SJSA1 (cell line): ENCODE results near the gene BRF1. TPM values are rescaled to one million over a fixed set of nuclear protein-coding genes. Genes with fewer than 3 reads are reported as not detected.

Experiments
- DNase-seq, 2 experiments: peaks; one replicate each; pipeline ENCODE4 v3.0.0-alpha.2; 2015 to 2020; ENCODE audit warnings: low spot score in 2 of 2, low read depth in 1 of 2
- H3K27ac ChIP-seq: fragments of 250-450 bp; sonication (Bioruptor Pico); 2 replicates; pipeline ENCODE4 v1.5.1; 2020; ENCODE audit warnings: mild to moderate bottlenecking, moderate library complexity
- H3K27me3 ChIP-seq: fragments of 250-450 bp; sonication (Bioruptor Pico); replicated peaks from 2 replicates; pipeline ENCODE4 v1.5.1; 2020; ENCODE audit warnings: mild to moderate bottlenecking, moderate library complexity
- H3K36me3 ChIP-seq: fragments of 250-450 bp; sonication (Bioruptor Pico); 2 replicates; pipeline ENCODE4 v1.5.1; 2020; ENCODE audit warnings: mild to moderate bottlenecking
- H3K4me1 ChIP-seq: fragments of 250-450 bp; sonication (Bioruptor Pico); replicated peaks from 2 replicates; pipeline ENCODE4 v1.6.1; 2021; ENCODE audit warnings: mild to moderate bottlenecking
- H3K4me3 ChIP-seq: fragments of 250-450 bp; sonication (Bioruptor Pico); 2 replicates; pipeline ENCODE4 v1.5.1; 2020; ENCODE audit warnings: mild to moderate bottlenecking
- H3K9me3 ChIP-seq: fragments of 250-450 bp; sonication (Bioruptor Pico); replicated peaks from 2 replicates; pipeline ENCODE4 v1.5.1; 2020; ENCODE audit warnings: mild to moderate bottlenecking
- total RNA-seq: library from RNA; depleted of rRNA; stranded (reverse); fragments of >200 nt; shearing (Covaris generic); gene quantifications from 2 replicates; pipeline ENCODE4 v1.2.3, GENCODE V29; 2014

Gene BRF1
- total RNA-seq, 1 experiment from 2014 or later: 35.8 TPM

GRCh38 chr14:105178069-105178867 is 122.5 kb downstream of the BRF1 start:
- no peak overlapping the region for H3K27ac ChIP-seq
- H3K36me3 ChIP-seq: peaks cover 11% of the 10 kb centered on the region
- no peak for DNase-seq
- no peak overlapping the region for H3K4me3 ChIP-seq
- no peaks in the 10 kb centered on the region; the same call in 1 of the 2 replicates for H3K9me3 ChIP-seq
- no peaks in the 10 kb centered on the region for H3K27me3 ChIP-seq
- H3K4me1 ChIP-seq: peaks cover 31% of the 10 kb centered on the region

GRCh38 chr14:105177082-105177481 is 123.7 kb downstream of the BRF1 start:
- H3K4me1 ChIP-seq: peaks cover 31% of the 10 kb centered on the region
- H3K27me3 ChIP-seq: no peaks in the 10 kb centered on the region
- H3K36me3 ChIP-seq: peaks cover 11% of the 10 kb centered on the region
- H3K27ac ChIP-seq: no peak overlapping the region
- no peak for DNase-seq
- H3K4me3 ChIP-seq: no peak overlapping the region
- no peaks in the 10 kb centered on the region; the same call in 1 of the 2 replicates for H3K9me3 ChIP-seq

GRCh38 chr14:105176513-105176912 is 124.3 kb downstream of the BRF1 start:
- H3K27ac ChIP-seq: no peak overlapping the region
- H3K4me1 ChIP-seq: peaks cover 31% of the 10 kb centered on the region

GRCh38 chr14:105173901-105174894 is 126.6 kb downstream of the BRF1 start:
- Histone ChIP-seq H3K36me3 (peaks cover 8% of the 10 kb centered on the region), H3K27me3 (no peaks in the 10 kb centered on the region), H3K4me3 (no peak overlapping the region), H3K9me3 (no peaks in the 10 kb centered on the region), H3K27ac (no peak overlapping the region), H3K4me1 (peaks cover 34% of the 10 kb centered on the region)
- no peak for DNase-seq

More at GRCh38 chr14:105176513-105176912, 124.3 kb downstream of the BRF1 start:
- Histone ChIP-seq H3K36me3 (peaks cover 11% of the 10 kb centered on the region), H3K27me3 (no peaks in the 10 kb centered on the region), H3K4me3 (no peak overlapping the region), H3K9me3 (no peaks in the 10 kb centered on the region; the same call in 1 of the 2 replicates)
- DNase-seq: no peak

- Histone ChIP-seq H3K27ac (no peak overlapping the region), H3K36me3 (peaks cover 8% of the 10 kb centered on the region), H3K27me3 (no peaks in the 10 kb centered on the region), H3K4me1 (peaks cover 38% of the 10 kb centered on the region), H3K4me3 (no peak overlapping the region), H3K9me3 (no peaks in the 10 kb centered on the region)
- no peak for DNase-seq
Measured at GRCh38 chr14:105173145-105173544, 127.7 kb downstream of the BRF1 start.

GRCh38 chr14:105172476-105172875 is 128.3 kb downstream of the BRF1 start:
- Histone ChIP-seq H3K27me3 (no peaks in the 10 kb centered on the region), H3K36me3 (peaks cover 9% of the 10 kb centered on the region), H3K9me3 (0 out of 2 replicates have a peak, but pooled peaks cover 2% of the 10 kb centered on the region), H3K27ac (no peak overlapping the region), H3K4me3 (no peak overlapping the region), H3K4me1 (peaks cover 42% of the 10 kb centered on the region)
- DNase-seq: no peak

GRCh38 chr14:105171004-105171673 is 129.7 kb downstream of the BRF1 start:
- H3K4me1 ChIP-seq: peaks cover 43% of the 10 kb centered on the region
- H3K4me3 ChIP-seq: no peak overlapping the region
- 0 out of 2 replicates have a peak, but pooled peaks cover 2% of the 10 kb centered on the region for H3K9me3 ChIP-seq
- DNase-seq: no peak
- no peaks in the 10 kb centered on the region for H3K27me3 ChIP-seq
- no peak overlapping the region for H3K27ac ChIP-seq
- H3K36me3 ChIP-seq: peaks cover 18% of the 10 kb centered on the region

GRCh38 chr14:105169776-105170655 is 130.8 kb downstream of the BRF1 start:
- H3K27me3 ChIP-seq: no peaks in the 10 kb centered on the region
- no peak for DNase-seq

GRCh38 chr14:105168979-105169507 is 131.8 kb downstream of the BRF1 start:
- Histone ChIP-seq H3K4me3 (peak overlapping the region; percentile 35), H3K36me3 (peaks cover 36% of the 10 kb centered on the region), H3K27ac (no peak overlapping the region), H3K4me1 (peaks cover 56% of the 10 kb centered on the region), H3K27me3 (no peaks in the 10 kb centered on the region), H3K9me3 (0 out of 2 replicates have a peak, but pooled peaks cover 2% of the 10 kb centered on the region)
- DNase-seq: peak; percentile 79 to 82

More at GRCh38 chr14:105169776-105170655, 130.8 kb downstream of the BRF1 start:
- H3K9me3 ChIP-seq: 0 out of 2 replicates have a peak, but pooled peaks cover 2% of the 10 kb centered on the region
- H3K27ac ChIP-seq: no peak overlapping the region
- H3K4me1 ChIP-seq: peaks cover 46% of the 10 kb centered on the region
- no peak overlapping the region for H3K4me3 ChIP-seq
- H3K36me3 ChIP-seq: peaks cover 26% of the 10 kb centered on the region

GRCh38 chr14:105168496-105168978 is 132.3 kb downstream of the BRF1 start, which contains the start of gene JAG2:
TSS of gene JAG2 (minus strand) at chr14:105168776. CDS start at chr14:105168420, 356 bp downstream.
- H3K9me3 ChIP-seq: 0 out of 2 replicates have a peak, but pooled peaks cover 2% of the 10 kb centered on the region
- H3K27me3 ChIP-seq: no peaks in the 10 kb centered on the region
- peak within 1 kb of the TSS; percentile 45; the same call in 1 of the 2 replicates for H3K27ac ChIP-seq
- H3K36me3 ChIP-seq: peaks cover 39% of the 10 kb centered on the region
- peak in 1 of 2 experiments; percentile 79 for DNase-seq
- peak within 1 kb of the TSS; percentile 83 for H3K4me3 ChIP-seq
- H3K4me1 ChIP-seq: peaks cover 60% of the 10 kb centered on the region

GRCh38 chr14:105168093-105168420 is 132.7 kb downstream of the BRF1 start:
- Histone ChIP-seq H3K4me1 (peaks cover 65% of the 10 kb centered on the region), H3K36me3 (peaks cover 44% of the 10 kb centered on the region), H3K9me3 (0 out of 2 replicates have a peak, but pooled peaks cover 2% of the 10 kb centered on the region), H3K27me3 (no peaks in the 10 kb centered on the region), H3K27ac (peak overlapping the region; percentile 45; the same call in 1 of the 2 replicates), H3K4me3 (peak overlapping the region; percentile 83)
- no peak for DNase-seq
